ENCODE data around the gene EHMT2. TPM values are rescaled to one million over a fixed set of nuclear protein-coding genes. Genes with fewer than 3 reads are reported as not detected.

EHMT2 gene
- total RNA-seq, 1 donor from 2014 or later = 39.5 TPM

DNA sequence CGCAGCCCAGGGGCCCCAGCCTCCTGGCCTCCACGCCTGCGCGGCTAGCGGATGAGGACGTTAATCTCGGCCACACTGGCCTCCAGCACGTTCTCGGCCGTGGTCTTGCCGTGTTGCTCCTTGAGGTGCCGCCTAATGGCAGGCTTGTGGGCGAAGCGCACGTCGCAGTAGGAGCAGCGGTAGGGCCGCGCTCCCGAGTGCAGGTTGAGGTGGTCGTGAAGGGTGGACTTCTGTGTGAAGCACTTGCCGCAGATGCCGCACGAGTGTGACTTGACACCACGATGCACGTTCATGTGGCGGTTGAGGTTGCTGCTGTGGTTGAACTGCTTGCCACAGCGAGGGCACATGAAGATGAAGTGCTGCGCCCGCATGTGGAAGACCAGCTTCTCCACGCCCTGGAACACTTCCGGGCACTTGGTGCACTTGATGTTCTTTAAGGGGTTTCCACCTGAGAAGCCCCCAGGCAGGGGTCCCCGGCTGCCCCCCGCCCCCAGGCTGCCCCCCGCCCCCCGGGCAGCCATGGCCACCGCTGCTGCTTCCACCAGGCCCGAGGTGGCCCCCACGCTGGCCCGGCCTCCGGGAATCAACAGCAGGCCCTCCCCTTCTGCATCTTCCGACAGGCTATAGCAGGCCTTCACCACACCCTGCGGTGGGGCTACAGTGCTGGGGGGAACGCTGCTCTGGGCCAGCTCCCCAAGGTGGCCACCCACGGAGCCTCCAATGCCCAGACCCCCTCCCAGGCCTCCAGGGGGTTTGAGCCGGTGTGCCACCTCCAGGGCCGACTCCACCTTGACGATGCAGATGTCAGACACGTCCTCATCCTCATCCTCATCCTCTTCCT, 2.6 kb upstream of the EHMT2 start:
- Histone ChIP-seq H3K4me3 (no peak overlapping the region), H3K36me3 (no peaks in the 10 kb centered on the region), H3K9me3 (no peaks in the 10 kb centered on the region), H3K27ac (peak overlapping the region in 1 of 2 donors; percentile 77), H3K27me3 (no peaks in the 10 kb centered on the region), H3K4me1 (peaks cover 6 to 7% of the 10 kb centered on the region in 2 donors)
- TF ChIP-seq, protein P1, sequence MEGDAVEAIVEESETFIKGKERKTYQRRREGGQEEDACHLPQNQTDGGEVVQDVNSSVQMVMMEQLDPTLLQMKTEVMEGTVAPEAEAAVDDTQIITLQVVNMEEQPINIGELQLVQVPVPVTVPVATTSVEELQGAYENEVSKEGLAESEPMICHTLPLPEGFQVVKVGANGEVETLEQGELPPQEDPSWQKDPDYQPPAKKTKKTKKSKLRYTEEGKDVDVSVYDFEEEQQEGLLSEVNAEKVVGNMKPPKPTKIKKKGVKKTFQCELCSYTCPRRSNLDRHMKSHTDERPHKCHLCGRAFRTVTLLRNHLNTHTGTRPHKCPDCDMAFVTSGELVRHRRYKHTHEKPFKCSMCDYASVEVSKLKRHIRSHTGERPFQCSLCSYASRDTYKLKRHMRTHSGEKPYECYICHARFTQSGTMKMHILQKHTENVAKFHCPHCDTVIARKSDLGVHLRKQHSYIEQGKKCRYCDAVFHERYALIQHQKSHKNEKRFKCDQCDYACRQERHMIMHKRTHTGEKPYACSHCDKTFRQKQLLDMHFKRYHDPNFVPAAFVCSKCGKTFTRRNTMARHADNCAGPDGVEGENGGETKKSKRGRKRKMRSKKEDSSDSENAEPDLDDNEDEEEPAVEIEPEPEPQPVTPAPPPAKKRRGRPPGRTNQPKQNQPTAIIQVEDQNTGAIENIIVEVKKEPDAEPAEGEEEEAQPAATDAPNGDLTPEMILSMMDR (IDR thresholded peaks at IDR 0.05) = no peak
- intact Hi-C loops (cut with DNase I) = loop anchor here (5.0 kb wide), 1 partner anchor 1372 kb away; the partner anchor contains the start of genes RPS18 and VPS52
- no peak for DNase-seq (ENCODE audit: low spot score in 2 of 2)

DNA sequence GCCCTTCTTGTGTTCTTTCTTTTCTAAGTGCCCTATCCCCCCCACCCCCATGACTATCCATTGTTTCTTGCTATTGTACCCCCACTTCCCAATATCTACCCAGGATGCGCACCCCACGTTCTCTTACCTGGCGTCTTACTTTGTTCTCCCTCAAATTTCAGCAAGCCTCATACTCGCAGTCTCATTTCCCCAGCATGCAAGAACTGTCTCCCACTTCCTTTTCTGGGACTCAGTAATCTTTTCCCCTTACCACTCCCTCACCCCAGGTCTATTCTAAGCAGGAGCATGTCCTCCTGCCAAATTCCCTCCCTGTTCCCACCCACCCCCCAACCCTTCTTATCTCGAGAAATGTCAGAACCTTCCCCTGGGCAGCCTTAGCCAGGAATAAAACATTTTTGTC, 1.7 kb upstream of the EHMT2 start:
- Histone ChIP-seq H3K4me3 (no peak overlapping the region), H3K9me3 (no peaks in the 10 kb centered on the region), H3K27me3 (no peaks in the 10 kb centered on the region), H3K4me1 (peaks cover 6 to 7% of the 10 kb centered on the region in 2 donors), H3K36me3 (peaks cover 0 to under 1% of the 10 kb centered on the region in 2 donors), H3K27ac (no peak overlapping the region)
- TF ChIP-seq, protein P1 (IDR thresholded peaks at IDR 0.05) = no peak
- DNase-seq (ENCODE audit: low spot score in 2 of 2) = no peak
- intact Hi-C loops (cut with DNase I) = no loop called here

DNA sequence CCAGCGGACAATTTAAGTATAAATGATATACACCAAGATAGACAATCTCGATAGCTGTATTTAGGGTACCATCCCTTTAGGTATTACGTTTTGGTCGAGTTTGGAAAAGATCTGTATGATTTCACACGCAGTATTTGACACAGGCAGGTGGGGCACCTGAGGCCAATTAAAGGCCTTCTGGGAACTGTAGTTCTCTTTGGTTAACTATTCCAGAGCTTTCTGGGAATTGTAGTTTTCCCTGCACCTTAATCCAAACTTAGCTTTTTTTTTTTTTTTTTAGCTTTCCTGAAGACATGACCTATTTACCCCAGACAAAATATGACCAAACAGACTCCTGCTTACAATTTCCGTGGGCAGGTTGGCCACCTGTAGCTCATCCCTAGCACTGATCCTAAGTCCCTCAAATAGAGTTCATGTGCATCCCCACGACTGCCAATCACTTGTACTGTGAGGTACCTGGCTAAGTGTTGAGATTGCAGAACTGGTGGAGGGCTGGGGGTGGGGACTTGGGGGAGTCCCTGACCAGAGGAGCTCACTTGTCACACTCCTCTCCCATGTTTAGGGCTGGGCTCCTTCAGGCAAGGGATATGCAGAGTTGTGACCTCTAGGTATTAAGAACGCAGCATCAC, 999 bp upstream of the EHMT2 start:
- TF ChIP-seq, protein P1 (IDR thresholded peaks at IDR 0.05) = peak in 1 of 3 experiments; percentile 13
- Histone ChIP-seq H3K27ac (peak overlapping the region; percentile 75 to 77), H3K9me3 (no peaks in the 10 kb centered on the region), H3K4me1 (peaks cover 6 to 7% of the 10 kb centered on the region in 2 donors), H3K36me3 (peaks cover 3% of the 10 kb centered on the region in 2 donors), H3K27me3 (no peaks in the 10 kb centered on the region), H3K4me3 (peak overlapping the region; percentile 94 to 99)
- intact Hi-C loops (cut with DNase I) = loop anchor here (1.0 kb wide), 1 partner anchor 61 kb away; the partner anchor contains the start of gene SKIC2
- DNase-seq (ENCODE audit: low spot score in 2 of 2) = no peak

DNA sequence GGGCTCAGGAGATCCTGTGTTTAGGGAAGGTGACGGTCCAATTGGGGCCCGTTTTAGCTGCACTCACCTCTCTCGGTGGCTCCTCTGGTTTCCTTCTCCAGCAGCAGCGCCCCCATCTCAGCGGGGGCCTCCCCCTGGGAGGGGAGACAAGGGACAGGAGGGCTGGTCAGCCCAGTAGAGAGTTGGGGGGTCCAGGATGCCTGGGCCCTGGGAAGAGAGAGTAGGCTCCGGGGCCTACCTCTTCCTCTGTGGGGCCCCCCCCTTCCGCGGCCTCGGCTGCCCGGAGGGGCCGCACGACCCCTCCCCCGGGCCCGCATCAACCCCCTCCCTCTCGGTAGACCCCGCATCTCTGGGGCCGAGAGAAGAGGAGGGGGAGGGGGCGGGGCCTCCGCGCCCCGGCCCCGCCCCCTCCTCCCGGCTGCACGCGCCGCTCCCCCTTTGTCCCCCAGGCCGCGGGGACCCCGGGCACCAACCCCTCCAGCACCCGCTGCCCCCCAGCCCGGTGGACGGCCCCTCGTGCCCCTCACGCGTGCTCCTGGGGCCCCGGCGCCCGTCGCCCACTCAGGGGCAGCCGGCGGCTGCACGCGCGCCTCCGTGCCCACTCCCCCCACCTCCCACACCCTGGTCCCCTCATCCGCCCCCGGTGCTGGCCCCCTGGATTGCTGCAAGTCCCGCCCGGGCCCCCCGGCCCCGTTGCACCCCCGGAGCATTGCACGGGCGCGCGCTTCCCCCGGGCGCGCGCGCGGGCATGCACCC, 464 bp downstream of the EHMT2 start:
- Histone ChIP-seq H3K4me1 (peaks cover 0 to 3% of the 10 kb centered on the region in 2 donors), H3K27me3 (no peaks in the 10 kb centered on the region), H3K4me3 (peak overlapping the region; percentile 94 to 99), H3K36me3 (peaks cover 11 to 17% of the 10 kb centered on the region in 2 donors), H3K9me3 (no peaks in the 10 kb centered on the region), H3K27ac (peak overlapping the region; percentile 74 to 79)
- intact Hi-C loops (cut with DNase I) = loop anchor here (2.0 kb wide), 1 partner anchor 34 kb away; the partner anchor contains the start of gene NEU1
- DNase-seq (ENCODE audit: low spot score in 2 of 2) = no peak
- TF ChIP-seq, protein P1 (IDR thresholded peaks at IDR 0.05) = no peak

DNA sequence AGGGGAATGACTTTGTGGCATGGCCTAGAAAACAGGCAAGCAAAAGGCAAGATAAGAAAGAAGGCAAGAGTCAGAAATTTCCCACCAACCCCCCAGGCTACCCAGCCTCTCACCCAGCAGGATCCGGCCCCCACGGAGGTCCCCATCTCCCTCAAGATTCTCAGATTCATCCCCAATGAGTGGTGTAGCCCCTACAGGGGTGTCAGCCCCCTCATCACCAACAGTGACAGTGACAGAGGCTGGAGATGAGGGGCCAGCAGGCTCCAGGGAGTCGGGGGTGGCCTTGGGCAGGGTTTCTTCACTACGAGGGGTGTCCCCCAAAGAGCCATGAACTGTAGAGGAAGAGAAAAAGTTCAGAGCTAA, 1.0 kb downstream of the EHMT2 start:
- H3K4me1 ChIP-seq = peaks cover 0 to 3% of the 10 kb centered on the region in 2 donors
- no peaks in the 10 kb centered on the region for H3K27me3 ChIP-seq
- H3K4me3 ChIP-seq = peak overlapping the region; percentile 94 to 99
- intact Hi-C loops (cut with DNase I) = loop anchor here (2.0 kb wide), 1 partner anchor 34 kb away; the partner anchor contains the start of gene NEU1
- H3K36me3 ChIP-seq = peaks cover 16 to 22% of the 10 kb centered on the region in 2 donors
- H3K9me3 ChIP-seq = no peaks in the 10 kb centered on the region
- DNase-seq (ENCODE audit: low spot score in 2 of 2) = no peak
- peak overlapping the region; percentile 74 to 79 for H3K27ac ChIP-seq
- TF ChIP-seq, protein P1 (IDR thresholded peaks at IDR 0.05) = no peak

Measured in ascending aorta (tissue), 2 donors.